GM12892 (cell line): ENCODE measurements around the gene MCC.

ENCODE experiments used
- POLR2AphosphoS5 ChIP-seq: IDR thresholded peaks from 2 replicates; pipeline ENCODE4 v1.6.1; 2011; ENCODE audit warnings: low read depth, low read length, control low read depth
- TAF1 ChIP-seq: IDR thresholded peaks from 2 replicates; pipeline ENCODE4 v1.6.1; 2011; ENCODE audit warnings: low read depth, mild to moderate bottlenecking, control low read depth, low read length, borderline replicate concordance

DNA sequence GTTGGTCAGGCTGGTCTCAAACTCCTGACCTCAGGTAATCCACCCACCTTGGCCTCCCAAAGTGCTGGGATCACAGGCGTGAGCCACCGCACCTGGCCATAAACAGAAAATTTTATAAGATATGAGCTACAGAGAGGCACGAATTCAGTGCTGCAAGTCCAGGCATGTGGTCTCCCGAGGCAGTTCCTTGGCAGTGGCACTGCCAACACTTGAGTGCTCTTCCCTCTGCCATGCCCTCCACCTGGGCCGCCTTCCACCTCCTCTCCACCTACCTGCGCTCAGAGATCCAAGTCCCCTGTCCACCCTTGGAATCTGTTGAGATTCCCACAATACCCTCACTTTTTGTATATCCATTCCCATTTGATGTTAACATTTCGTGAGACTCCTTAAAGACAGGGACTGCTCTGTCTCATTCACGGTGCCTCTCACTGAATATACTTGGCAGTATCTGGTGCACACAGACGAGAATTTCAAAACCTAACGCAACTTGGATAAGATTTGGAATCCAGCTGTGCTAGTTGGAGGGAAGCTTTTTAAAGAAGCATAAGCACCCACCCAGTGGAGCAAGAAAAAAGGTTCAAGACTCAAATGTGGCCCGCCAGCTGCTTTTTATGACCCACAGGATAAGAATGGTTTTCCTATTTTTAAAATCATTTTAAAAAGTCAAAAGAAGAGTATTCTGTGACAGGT is 443.3 kb downstream of the MCC start:
- no peak for TF ChIP-seq TAF1
- no peak for TF ChIP-seq POLR2AphosphoS5
